ENCODE data around the gene TRIM63.

Gene TRIM63

DNA sequence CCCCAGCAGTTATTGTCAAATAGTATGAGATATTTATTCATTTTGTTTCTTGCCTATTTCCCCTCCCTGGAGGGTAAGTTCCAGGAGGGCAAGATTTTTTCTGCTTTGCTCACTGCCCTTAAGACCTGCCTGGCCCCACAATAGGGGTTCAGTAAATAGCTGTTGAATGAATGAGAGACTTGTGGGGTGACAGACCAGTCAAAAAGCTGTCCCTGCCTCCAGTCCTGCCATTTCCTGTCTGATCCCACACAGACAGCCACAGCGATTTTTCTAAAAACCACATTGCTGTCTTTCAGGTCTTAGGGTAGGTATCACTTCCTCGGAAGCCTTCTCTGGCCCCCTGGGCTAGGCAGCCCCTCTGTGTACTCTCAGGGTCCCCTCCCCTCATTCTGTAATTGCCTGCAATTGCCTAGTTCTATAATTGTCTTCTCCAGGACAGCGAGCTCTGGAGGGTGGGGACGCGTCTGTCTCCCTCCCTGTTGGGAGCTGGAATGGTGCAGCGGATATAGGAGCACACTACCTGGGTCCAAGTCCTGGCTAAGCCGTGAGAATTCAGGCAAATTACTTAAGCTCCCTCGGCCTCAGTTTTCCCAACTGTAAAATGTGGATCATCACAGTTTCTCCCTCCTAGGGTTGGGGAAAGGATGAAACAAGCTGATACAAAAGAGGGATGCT, 47.7 kb downstream of the TRIM63 start:
- Histone ChIP-seq H3K36me3 (ENCODE audit: control insufficient read depth, low read depth, low read length) (no peaks in the 10 kb centered on the region), H3K27me3 (ENCODE audit: control insufficient read depth, insufficient read depth, low read length) (no peaks in the 10 kb centered on the region), H3K27ac (ENCODE audit: low read length) (no peak overlapping the region), H3K9ac (ENCODE audit: low read length) (no peak overlapping the region), H3K4me3 (ENCODE audit: low read length) (no peak overlapping the region), H3K4me1 (ENCODE audit: control insufficient read depth, low read depth, low read length) (no peaks in the 10 kb centered on the region), H3K9me3 (ENCODE audit: control insufficient read depth, low read depth, low read length) (no peaks in the 10 kb centered on the region)

- Histone ChIP-seq H3K4me3 (ENCODE audit: low read length) (no peak overlapping the region), H3K27me3 (ENCODE audit: control insufficient read depth, insufficient read depth, low read length) (no peaks in the 10 kb centered on the region), H3K4me1 (ENCODE audit: control insufficient read depth, low read depth, low read length) (no peaks in the 10 kb centered on the region), H3K27ac (ENCODE audit: low read length) (no peak overlapping the region), H3K9ac (ENCODE audit: low read length) (no peak overlapping the region), H3K9me3 (ENCODE audit: control insufficient read depth, low read depth, low read length) (no peaks in the 10 kb centered on the region), H3K36me3 (ENCODE audit: control insufficient read depth, low read depth, low read length) (no peaks in the 10 kb centered on the region)
Measured at GRCh38 chr1:26017606-26018005, 49.8 kb downstream of the TRIM63 start.

- no peaks in the 10 kb centered on the region for H3K4me1 ChIP-seq (ENCODE audit: control insufficient read depth, low read depth, low read length)
- no peak overlapping the region for H3K4me3 ChIP-seq (ENCODE audit: low read length)
- H3K27ac ChIP-seq (ENCODE audit: low read length): no peak overlapping the region
- H3K9ac ChIP-seq (ENCODE audit: low read length): no peak overlapping the region
- no peaks in the 10 kb centered on the region for H3K36me3 ChIP-seq (ENCODE audit: control insufficient read depth, low read depth, low read length)
- H3K27me3 ChIP-seq (ENCODE audit: control insufficient read depth, insufficient read depth, low read length): no peaks in the 10 kb centered on the region
- no peaks in the 10 kb centered on the region for H3K9me3 ChIP-seq (ENCODE audit: control insufficient read depth, low read depth, low read length)
Measured at GRCh38 chr1:26016953-26017545, 50.4 kb downstream of the TRIM63 start.

GRCh38 chr1:26016258-26016952, 51.0 kb downstream of the TRIM63 start:
- Histone ChIP-seq H3K27me3 (ENCODE audit: control insufficient read depth, insufficient read depth, low read length) (no peaks in the 10 kb centered on the region), H3K4me3 (ENCODE audit: low read length) (no peak overlapping the region), H3K9me3 (ENCODE audit: control insufficient read depth, low read depth, low read length) (no peaks in the 10 kb centered on the region), H3K9ac (ENCODE audit: low read length) (no peak overlapping the region), H3K36me3 (ENCODE audit: control insufficient read depth, low read depth, low read length) (no peaks in the 10 kb centered on the region), H3K27ac (ENCODE audit: low read length) (no peak overlapping the region), H3K4me1 (ENCODE audit: control insufficient read depth, low read depth, low read length) (no peaks in the 10 kb centered on the region)

- Histone ChIP-seq H3K4me1 (ENCODE audit: control insufficient read depth, low read depth, low read length) (peaks cover 7% of the 10 kb centered on the region), H3K36me3 (ENCODE audit: control insufficient read depth, low read depth, low read length) (no peaks in the 10 kb centered on the region), H3K27ac (ENCODE audit: low read length) (no peak overlapping the region), H3K4me3 (ENCODE audit: low read length) (no peak overlapping the region), H3K9ac (ENCODE audit: low read length) (no peak overlapping the region), H3K9me3 (ENCODE audit: control insufficient read depth, low read depth, low read length) (no peaks in the 10 kb centered on the region), H3K27me3 (ENCODE audit: control insufficient read depth, insufficient read depth, low read length) (no peaks in the 10 kb centered on the region)
Measured at GRCh38 chr1:26015358-26015757, 52.1 kb downstream of the TRIM63 start.

DNA sequence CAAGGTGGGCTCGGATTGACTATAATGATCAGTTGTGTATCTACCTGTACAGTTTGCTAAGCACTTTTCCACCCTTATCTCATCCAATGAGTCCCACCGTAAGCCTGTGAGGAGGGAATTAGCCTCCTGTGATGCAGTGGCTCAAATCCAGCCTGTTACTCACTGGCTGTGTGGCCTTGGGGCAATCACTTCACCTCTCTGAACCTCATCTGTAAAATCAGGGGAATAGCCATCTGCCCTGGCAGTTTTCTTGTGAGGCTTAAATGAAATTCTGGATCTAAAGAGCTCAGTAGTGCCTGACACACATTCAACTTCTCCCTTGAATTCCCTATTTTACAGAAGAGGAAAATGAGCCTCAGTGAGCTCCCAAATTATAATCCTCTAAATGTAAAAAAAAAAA, 53.3 kb downstream of the TRIM63 start:
- Histone ChIP-seq H3K9me3 (ENCODE audit: control insufficient read depth, low read depth, low read length) (no peaks in the 10 kb centered on the region), H3K27ac (ENCODE audit: low read length) (no peak overlapping the region), H3K4me3 (ENCODE audit: low read length) (no peak overlapping the region), H3K36me3 (ENCODE audit: control insufficient read depth, low read depth, low read length) (no peaks in the 10 kb centered on the region), H3K9ac (ENCODE audit: low read length) (no peak overlapping the region), H3K4me1 (ENCODE audit: control insufficient read depth, low read depth, low read length) (peaks cover 11% of the 10 kb centered on the region), H3K27me3 (ENCODE audit: control insufficient read depth, insufficient read depth, low read length) (no peaks in the 10 kb centered on the region)

DNA sequence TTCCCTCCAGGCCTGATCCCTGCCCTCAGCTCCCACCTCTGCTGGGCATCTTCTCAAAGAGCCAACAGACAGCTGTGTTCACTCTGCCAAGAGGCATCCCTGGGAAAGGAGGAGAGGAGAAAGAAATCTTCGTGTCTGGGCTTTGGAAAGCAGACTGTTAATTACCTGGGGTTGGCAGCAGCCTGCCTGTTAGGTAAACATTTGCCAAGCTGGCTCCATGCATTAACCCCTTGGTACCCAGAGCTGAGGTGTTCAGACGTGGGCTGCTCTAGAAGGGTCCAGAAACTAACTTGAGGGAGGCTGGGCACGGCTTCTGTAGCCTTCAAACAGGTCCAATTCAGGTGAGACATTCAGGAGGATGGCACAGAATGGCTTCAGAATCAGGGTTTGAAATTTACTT, 54.6 kb downstream of the TRIM63 start:
- Histone ChIP-seq H3K9ac (ENCODE audit: low read length) (no peak overlapping the region), H3K4me3 (ENCODE audit: low read length) (no peak overlapping the region), H3K27me3 (ENCODE audit: control insufficient read depth, insufficient read depth, low read length) (no peaks in the 10 kb centered on the region), H3K27ac (ENCODE audit: low read length) (no peak overlapping the region), H3K9me3 (ENCODE audit: control insufficient read depth, low read depth, low read length) (no peaks in the 10 kb centered on the region), H3K36me3 (ENCODE audit: control insufficient read depth, low read depth, low read length) (no peaks in the 10 kb centered on the region), H3K4me1 (ENCODE audit: control insufficient read depth, low read depth, low read length) (peaks cover 11% of the 10 kb centered on the region)

GRCh38 chr1:26010825-26011224, 56.6 kb downstream of the TRIM63 start:
- peaks cover 11% of the 10 kb centered on the region for H3K4me1 ChIP-seq (ENCODE audit: control insufficient read depth, low read depth, low read length)
- H3K9me3 ChIP-seq (ENCODE audit: control insufficient read depth, low read depth, low read length): no peaks in the 10 kb centered on the region
- H3K27ac ChIP-seq (ENCODE audit: low read length): no peak overlapping the region
- H3K9ac ChIP-seq (ENCODE audit: low read length): no peak overlapping the region
- H3K36me3 ChIP-seq (ENCODE audit: control insufficient read depth, low read depth, low read length): no peaks in the 10 kb centered on the region
- no peak overlapping the region for H3K4me3 ChIP-seq (ENCODE audit: low read length)
- no peaks in the 10 kb centered on the region for H3K27me3 ChIP-seq (ENCODE audit: control insufficient read depth, insufficient read depth, low read length)

- Histone ChIP-seq H3K4me1 (ENCODE audit: control insufficient read depth, low read depth, low read length) (peaks cover 11% of the 10 kb centered on the region), H3K36me3 (ENCODE audit: control insufficient read depth, low read depth, low read length) (no peaks in the 10 kb centered on the region), H3K9me3 (ENCODE audit: control insufficient read depth, low read depth, low read length) (no peaks in the 10 kb centered on the region), H3K9ac (ENCODE audit: low read length) (no peak overlapping the region), H3K27ac (ENCODE audit: low read length) (no peak overlapping the region), H3K4me3 (ENCODE audit: low read length) (no peak overlapping the region), H3K27me3 (ENCODE audit: control insufficient read depth, insufficient read depth, low read length) (no peaks in the 10 kb centered on the region)
Measured at GRCh38 chr1:26009796-26010447, 57.5 kb downstream of the TRIM63 start.

- no peaks in the 10 kb centered on the region for H3K36me3 ChIP-seq (ENCODE audit: control insufficient read depth, low read depth, low read length)
- no peaks in the 10 kb centered on the region for H3K27me3 ChIP-seq (ENCODE audit: control insufficient read depth, insufficient read depth, low read length)
- peaks cover 11% of the 10 kb centered on the region for H3K4me1 ChIP-seq (ENCODE audit: control insufficient read depth, low read depth, low read length)
- H3K9ac ChIP-seq (ENCODE audit: low read length): no peak overlapping the region
- no peak overlapping the region for H3K27ac ChIP-seq (ENCODE audit: low read length)
- no peaks in the 10 kb centered on the region for H3K9me3 ChIP-seq (ENCODE audit: control insufficient read depth, low read depth, low read length)
- no peak overlapping the region for H3K4me3 ChIP-seq (ENCODE audit: low read length)
Measured at GRCh38 chr1:26006710-26007109, 60.7 kb downstream of the TRIM63 start.

DNA sequence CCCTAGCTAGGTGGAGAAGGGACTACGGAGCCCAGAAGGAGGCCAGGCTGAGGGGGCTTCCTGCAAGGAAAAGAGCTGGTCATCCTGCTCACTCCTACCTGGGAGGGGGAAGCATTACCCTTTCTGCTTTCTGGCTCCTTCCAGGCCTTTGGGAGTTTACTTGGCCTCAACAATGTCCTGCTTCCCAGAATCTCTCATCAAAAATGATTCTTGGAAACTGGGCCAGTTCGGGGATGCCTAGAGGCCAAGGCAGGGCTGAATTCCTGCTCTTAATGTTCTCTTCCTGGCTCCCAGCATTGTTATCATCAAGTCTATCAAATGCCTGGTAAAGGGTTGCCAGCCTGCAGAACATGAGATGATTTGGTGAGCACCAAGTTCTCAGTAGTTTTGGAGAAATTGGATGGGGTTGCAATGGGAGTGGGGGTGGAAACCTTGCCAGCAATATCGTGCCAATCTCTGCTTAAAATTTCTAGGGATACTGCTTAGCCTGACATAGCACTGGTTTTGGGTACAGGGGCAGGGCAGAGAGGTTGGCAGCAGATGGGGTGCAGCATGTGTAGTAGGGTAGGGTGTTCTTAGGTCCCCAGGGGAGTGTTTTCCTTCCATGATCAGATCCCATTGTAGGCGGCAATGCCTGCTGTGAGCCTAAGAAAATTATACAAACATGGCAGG, 61.9 kb downstream of the TRIM63 start:
- H3K27me3 ChIP-seq (ENCODE audit: control insufficient read depth, insufficient read depth, low read length): no peaks in the 10 kb centered on the region
- H3K9me3 ChIP-seq (ENCODE audit: control insufficient read depth, low read depth, low read length): no peaks in the 10 kb centered on the region
- H3K27ac ChIP-seq (ENCODE audit: low read length): no peak overlapping the region
- H3K9ac ChIP-seq (ENCODE audit: low read length): no peak overlapping the region
- H3K4me1 ChIP-seq (ENCODE audit: control insufficient read depth, low read depth, low read length): peaks cover 5% of the 10 kb centered on the region
- H3K4me3 ChIP-seq (ENCODE audit: low read length): no peak overlapping the region
- H3K36me3 ChIP-seq (ENCODE audit: control insufficient read depth, low read depth, low read length): no peaks in the 10 kb centered on the region

Data from iPS-18a (cell line).